Forelimb muscle (tissue), 1 donor: ENCODE results near the gene FHIT. TPM values are rescaled to one million over a fixed set of nuclear protein-coding genes. Genes with fewer than 3 reads are reported as not detected.

ENCODE experiments used
- DNase-seq: peaks from one replicate; pipeline ENCODE4 v3.0.0-alpha.2; 2013; ENCODE audit warnings: low read depth
- polyA plus RNA-seq: library from polyadenylated mRNA; unstranded; fragments of 120-200 nt; gene quantifications from one replicate; pipeline ENCODE4 v1.2.1, GENCODE V29; 2013; ENCODE audit not compliant: insufficient read length

The FHIT gene
- polyA plus RNA-seq, 1 donor, result 7.1 TPM

GRCh38 chr3:60337421-60337820 lies 913.8 kb downstream of the FHIT start:
- no peak for DNase-seq

GRCh38 chr3:60336061-60336460 lies 915.2 kb downstream of the FHIT start:
- DNase-seq, result no peak

- no peak for DNase-seq
Observed at GRCh38 chr3:60333710-60334109, 917.5 kb downstream of the FHIT start.

GRCh38 chr3:60330107-60330506 lies 921.1 kb downstream of the FHIT start:
- no peak for DNase-seq

- DNase-seq, result no peak
Observed at GRCh38 chr3:60325610-60326170, 925.6 kb downstream of the FHIT start.

DNA sequence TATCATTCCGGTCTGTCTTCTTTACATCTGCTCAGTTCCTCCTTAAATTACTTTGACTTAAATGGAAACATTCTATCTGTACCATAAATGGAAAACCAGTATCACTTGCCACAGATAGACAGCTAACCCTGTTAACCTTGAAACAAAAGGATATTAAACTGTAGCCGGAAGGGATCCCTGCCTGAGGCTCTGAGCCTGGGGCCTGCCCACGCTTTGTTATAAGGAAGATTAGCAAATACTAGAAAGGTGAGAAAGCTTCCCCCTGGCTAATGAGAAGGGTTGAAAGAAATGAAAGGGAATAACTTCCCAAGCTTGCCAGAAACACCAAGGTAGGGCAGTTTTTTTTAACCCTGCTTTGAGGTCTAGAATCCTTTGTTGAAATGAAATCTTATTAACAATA lies 927.6 kb downstream of the FHIT start:
- DNase-seq, result no peak

DNA sequence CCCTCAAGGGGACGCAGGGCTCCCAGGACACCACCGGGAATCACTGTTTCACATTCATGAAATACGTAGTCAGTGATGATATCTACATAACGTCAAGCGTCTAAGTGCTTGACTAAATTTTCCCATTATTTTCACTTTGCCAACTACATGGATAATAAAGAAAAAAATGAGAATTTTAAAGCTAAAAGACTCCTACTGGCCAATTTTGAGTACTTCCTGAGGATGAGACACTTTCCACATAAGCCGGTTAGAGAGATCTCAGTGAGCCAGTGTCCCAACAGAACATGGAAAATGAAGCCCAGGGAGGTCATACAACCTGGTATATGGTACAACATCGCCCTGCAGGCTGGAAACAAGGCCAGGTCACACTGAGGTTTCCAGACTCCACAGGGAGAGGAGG lies 928.1 kb downstream of the FHIT start:
- DNase-seq, result no peak

GRCh38 chr3:60322298-60322856 lies 928.9 kb downstream of the FHIT start:
- no peak for DNase-seq

DNA sequence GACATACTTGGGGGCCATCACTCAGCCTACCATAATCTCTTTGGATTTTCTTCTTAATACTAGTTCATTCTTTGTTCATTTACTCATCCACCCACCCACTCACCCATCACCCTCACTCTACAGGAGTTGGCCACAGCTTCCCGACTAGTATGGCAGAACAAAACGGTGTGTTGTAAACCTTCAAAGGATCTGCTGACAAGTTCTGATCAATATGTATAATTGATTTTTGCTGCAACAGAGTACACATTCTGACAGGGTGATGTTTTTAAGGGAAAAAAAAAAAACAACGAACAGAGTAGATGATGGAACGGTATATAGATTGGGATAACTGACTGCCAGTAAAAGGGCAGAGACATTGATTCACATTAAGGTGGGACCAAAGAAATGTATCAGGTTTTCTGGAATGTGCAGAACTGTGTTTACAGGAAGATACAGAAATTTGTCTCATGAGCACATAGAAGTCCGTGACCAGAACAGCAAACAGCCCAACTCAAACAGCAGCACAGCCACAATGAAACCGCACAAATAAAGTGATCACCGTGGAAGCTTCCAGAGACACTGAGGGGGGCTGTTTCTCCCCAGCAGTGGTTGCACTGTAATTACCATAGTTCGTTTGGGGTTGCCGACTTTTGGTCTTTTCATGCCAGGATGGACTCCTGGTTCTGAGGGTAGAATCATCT lies 931.9 kb downstream of the FHIT start:
- no peak for DNase-seq

- no peak for DNase-seq
Observed at GRCh38 chr3:60316121-60316797, 935.0 kb downstream of the FHIT start.

GRCh38 chr3:60313951-60314461 lies 937.2 kb downstream of the FHIT start:
- no peak for DNase-seq

DNA sequence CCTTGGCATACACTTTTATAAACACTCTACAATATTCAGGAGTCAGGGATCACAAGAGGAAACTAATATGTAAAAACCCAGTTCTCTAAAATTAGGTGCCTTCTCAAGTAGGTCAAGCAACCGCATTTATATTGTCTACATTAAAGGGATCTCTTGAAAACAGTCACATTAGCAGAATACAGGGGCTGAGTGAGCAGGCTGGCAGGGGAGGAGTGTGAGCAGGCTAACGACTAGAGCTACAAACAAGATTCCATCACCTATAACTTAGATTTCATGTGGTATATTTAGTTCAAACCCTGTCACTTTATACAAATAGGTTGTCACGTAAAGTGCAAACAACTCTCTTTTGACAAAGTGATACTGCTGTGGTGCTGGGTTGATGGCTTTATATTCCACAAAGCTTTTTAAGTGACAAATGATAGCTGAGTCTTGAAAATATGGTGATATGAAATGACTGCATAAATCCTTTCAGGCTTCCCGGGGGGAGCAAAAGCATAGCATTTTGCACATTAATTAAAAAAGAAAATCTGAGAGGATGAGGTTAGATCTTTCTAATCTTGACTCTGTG lies 937.9 kb downstream of the FHIT start:
- DNase-seq, result no peak

DNA sequence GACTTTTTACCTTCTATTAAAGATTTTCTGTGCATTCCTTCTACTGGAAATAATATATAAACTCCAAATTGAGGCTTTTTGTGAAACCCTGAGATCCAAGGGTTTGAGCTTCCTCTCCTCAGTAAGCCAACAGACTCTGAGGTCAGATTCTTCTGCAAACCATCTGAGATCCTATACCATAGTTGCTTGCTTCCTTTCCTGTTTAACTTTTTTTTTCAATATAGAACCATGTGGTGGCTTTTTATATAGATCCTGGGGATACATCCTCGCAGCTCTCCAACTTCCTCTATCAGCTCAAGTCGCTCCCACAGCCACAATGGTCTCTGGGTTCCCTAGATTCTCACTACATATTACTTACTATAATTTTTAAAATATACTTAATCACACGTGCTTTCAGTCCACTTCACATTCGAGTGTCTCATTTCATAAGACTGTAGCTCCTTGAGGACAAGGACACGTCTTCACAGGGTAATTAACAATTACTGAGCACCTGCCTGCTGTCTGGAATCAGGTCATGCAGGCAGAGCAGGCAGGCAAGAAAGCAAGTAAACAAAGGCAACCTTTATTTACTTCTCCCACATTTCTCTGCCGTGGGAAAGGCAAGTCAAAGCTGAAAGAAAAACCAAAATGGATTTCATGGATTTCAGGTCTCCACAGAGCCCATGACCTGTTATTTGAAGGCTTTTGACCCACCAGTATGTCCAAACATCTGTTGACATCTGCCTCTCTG lies 941.5 kb downstream of the FHIT start:
- DNase-seq, result no peak

DNA sequence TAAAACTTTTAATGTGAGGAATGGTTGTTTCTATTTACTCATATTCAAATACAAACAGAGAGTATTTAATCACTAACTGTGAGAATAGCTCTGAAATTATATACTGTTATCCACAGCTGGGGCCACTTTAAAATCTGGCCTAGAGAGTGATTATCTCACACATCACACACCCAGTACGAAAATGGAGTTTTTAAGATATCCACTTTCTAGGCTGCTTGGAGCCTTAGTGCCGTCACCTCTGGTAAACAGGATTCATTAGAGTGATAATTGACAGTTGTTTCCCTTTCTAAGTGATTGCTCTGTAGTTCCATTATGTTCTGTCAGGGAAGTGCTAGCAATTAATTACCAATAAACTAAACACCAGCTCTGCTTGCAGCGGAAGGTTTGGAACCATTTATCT lies 942.4 kb downstream of the FHIT start:
- no peak for DNase-seq

- DNase-seq, result no peak
Observed at GRCh38 chr3:60307562-60308199, 943.6 kb downstream of the FHIT start.

DNA sequence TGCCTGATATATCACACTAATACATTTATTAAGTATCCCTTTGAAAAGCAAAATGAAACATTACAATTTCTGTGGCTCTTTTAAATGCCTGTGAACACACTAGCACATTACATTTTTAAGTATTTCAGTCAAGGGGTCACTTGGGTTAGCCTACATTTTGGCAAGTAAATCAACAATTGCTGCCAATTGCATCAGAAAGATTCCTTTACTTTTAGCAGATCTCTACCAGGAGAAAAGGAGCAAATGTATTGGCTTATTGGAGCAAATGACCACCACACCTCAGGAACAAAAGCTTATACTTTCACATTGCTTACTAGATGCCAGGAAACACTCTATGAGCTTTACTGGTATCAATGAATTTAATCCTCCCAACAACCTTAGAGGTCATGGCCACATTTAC lies 947.1 kb downstream of the FHIT start:
- no peak for DNase-seq

GRCh38 chr3:60303160-60303559 lies 948.1 kb downstream of the FHIT start:
- DNase-seq, result no peak

DNA sequence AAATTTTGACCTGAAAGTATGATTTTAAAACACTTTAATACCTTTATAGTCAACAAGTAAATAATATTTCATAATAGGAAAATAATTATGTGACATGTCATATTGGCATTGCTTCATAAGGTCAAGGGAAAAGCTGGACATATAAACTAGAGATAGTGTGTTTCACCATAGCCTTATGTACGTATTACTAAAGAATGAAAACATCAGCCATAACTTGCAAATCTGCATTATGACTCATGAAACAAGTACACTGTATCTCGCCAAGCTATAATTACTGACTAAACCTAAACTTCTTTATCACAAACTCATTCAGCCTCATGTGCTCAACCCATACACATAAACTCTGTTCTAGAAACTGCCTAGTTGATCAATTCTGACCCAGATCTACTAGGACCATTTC lies 950.1 kb downstream of the FHIT start:
- DNase-seq, result no peak

DNA sequence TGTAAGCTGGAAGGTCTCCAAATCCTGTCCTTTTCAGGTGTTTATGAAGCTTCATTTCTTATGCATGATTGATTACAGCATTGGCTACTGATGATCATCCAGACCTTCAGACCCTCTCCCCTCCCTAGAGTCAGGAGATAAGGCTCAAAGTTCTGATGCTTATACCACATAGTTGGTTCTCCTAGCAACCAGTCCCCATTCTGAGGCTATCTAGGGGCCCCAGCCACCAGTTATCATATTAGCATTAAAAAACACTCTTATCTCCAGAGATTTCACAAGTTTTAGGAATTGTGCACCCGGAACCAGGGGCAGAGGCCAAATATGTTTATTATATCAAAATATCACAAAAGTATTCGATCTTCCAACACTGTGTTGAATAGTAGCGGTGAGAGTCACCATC lies 953.1 kb downstream of the FHIT start:
- DNase-seq, result no peak

DNA sequence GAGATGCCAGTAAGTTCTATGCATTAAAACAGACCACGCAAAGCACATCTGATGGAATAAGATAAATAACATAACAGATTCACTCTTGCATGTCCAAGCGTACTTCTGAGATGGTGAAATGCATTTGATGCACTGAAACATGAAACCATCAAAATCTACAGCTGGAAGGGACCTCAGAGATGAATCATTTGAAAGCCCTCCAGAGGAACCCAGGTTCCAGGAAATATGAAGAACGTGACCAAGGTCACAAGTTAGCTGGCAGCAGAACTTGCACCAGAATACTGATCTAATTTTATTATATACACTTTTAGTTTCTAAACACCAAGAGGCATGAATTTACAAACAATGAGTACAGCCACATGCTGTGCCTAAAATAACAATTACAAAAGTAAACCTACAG lies 957.1 kb downstream of the FHIT start:
- DNase-seq, result no peak

DNA sequence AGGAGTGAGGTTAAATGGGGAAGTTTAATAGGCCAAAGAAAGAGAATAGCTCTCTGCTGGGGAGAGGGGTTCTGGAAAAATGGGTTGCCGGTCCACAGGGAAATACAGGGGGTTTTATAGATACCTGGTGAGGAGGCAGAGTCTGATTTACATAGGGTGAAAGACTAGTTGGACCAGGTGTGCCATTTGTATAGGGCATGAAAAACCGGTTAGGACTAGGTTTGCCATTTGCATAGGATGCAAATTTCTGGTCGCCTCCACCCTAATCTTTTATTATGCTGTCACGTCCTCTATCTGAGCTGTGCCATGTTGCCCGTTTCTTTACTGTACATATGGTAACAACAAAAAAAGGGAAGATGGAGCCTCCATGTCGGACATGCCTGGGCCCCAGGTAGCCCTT lies 960.1 kb downstream of the FHIT start:
- no peak for DNase-seq
